Measurements from ENCODE around the gene EDN1. TPM values are rescaled to one million over a fixed set of nuclear protein-coding genes. Genes with fewer than 3 reads are reported as not detected.

EDN1 gene
- total RNA-seq, 4 donors from 2014 or later: 3.0 to 11.8 (median 5.9) TPM

DNA sequence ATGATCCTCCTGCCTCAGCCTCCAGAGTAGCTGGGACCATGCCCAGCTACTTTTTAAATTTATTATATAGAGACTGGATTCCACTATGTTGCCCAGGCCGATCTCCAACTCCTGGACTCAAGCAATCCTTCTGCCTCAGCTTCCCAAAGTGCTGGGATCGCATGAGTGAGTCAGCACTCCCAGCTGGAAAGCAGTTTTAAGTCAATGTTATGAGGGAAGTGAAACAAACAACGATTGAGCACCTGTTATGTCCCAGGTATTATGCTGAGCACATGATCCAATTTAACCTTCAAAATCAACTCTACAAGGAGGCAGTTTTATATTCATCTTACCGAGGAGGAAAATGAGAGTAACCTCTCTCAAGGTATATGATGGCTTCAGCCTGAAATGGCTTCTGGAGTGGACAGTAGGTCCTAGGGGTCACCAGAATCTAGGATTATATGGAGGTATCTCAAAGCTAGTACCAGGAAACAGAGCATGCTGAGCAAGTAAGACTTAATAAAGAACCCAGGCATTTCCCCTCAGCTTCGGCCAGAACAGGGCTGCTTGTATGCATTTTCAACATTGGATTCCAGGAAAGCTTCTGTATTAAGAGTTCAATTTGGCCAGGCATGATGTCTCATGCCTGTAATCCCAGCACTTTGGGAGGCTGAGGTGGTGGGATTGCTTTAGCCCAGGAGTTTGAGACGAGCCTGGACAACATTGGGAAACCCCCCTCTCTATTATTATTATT, 55.0 kb downstream of the EDN1 start:
- WGBS, 2 donors: 57 to 61% methylated on average over 6 of the region's 6 CpGs
- H3K4me3 ChIP-seq: no peak overlapping the region
- no peak overlapping the region for H3K27ac ChIP-seq
- H3K4me1 ChIP-seq: peaks cover 0 to 14% (median 0%) of the 10 kb centered on the region in 3 donors
- no peaks in the 10 kb centered on the region for H3K36me3 ChIP-seq
- TF ChIP-seq POLR2A (IDR thresholded peaks at IDR 0.05): no peak
- TF ChIP-seq, protein P1, sequence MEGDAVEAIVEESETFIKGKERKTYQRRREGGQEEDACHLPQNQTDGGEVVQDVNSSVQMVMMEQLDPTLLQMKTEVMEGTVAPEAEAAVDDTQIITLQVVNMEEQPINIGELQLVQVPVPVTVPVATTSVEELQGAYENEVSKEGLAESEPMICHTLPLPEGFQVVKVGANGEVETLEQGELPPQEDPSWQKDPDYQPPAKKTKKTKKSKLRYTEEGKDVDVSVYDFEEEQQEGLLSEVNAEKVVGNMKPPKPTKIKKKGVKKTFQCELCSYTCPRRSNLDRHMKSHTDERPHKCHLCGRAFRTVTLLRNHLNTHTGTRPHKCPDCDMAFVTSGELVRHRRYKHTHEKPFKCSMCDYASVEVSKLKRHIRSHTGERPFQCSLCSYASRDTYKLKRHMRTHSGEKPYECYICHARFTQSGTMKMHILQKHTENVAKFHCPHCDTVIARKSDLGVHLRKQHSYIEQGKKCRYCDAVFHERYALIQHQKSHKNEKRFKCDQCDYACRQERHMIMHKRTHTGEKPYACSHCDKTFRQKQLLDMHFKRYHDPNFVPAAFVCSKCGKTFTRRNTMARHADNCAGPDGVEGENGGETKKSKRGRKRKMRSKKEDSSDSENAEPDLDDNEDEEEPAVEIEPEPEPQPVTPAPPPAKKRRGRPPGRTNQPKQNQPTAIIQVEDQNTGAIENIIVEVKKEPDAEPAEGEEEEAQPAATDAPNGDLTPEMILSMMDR (IDR thresholded peaks at IDR 0.05): no peak
- no peaks in the 10 kb centered on the region for H3K27me3 ChIP-seq
- intact Hi-C loops (cut with DNase I): no loop called here
- DNase-seq: no peak
- H3K9me3 ChIP-seq: no peaks in the 10 kb centered on the region

DNA sequence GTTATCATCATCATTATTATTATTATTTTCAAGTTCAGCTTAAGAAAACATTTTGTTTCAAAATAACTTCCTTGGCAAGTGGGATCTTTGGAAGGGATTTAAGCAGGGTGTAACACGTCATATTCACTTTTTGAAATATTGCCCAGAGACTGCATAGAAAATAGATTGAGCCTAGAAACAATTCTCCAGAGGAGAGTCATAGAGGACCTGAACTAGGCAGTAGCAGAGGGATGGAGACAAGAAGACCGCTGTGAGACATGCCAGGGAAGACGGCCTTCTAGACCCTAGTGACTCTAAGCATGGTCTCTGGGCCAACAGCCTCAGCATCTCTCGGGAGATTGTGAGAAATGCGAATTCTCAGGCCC, 55.5 kb downstream of the EDN1 start:
- TF ChIP-seq POLR2A (IDR thresholded peaks at IDR 0.05): no peak
- TF ChIP-seq, protein P1 (IDR thresholded peaks at IDR 0.05): no peak

More for the DNA sequence above, 55.5 kb downstream of the EDN1 start:
- Histone ChIP-seq H3K9me3 (no peaks in the 10 kb centered on the region), H3K27me3 (no peaks in the 10 kb centered on the region), H3K4me3 (no peak overlapping the region), H3K36me3 (no peaks in the 10 kb centered on the region), H3K27ac (no peak overlapping the region), H3K4me1 (peaks cover 0 to 14% (median 0%) of the 10 kb centered on the region in 3 donors)
- 62 to 67% methylated on average over 5 of the region's 5 CpGs for whole genome bisulfite sequencing, 2 donors
- DNase-seq: no peak
- intact Hi-C loops (cut with DNase I): no loop called here

Small RNAs within 50 kb of the gene (small RNA-seq; reads per million reads assigned to genes)
- gene SUMO2P12: 0 reads per million in 4 donors
